HL-60 (cell line): ENCODE measurements around the gene FAM222B.
"Not testable (repeated sequence)": the region's sequence is repeated elsewhere in the genome, so short reads cannot be mapped to it uniquely, and the experiment has no call there.

Source experiments
- DNase-seq, 2 experiments: peaks; one replicate each; pipeline ENCODE4 v3.0.0-alpha.2; 2010 to 2020; ENCODE audit warnings: low read depth in 1 of 2, low spot score in 1 of 2
- H3K27ac ChIP-seq: fragments of 250-450 bp; sonication (Bioruptor Pico); replicated peaks from 2 replicates; pipeline ENCODE4 v1.5.1; 2020; ENCODE audit warnings: mild to moderate bottlenecking, moderate library complexity
- H3K27me3 ChIP-seq: fragments of 250-450 bp; sonication (Bioruptor Pico); 2 replicates; pipeline ENCODE4 v1.5.1; 2021; ENCODE audit warnings: mild to moderate bottlenecking, moderate library complexity; ENCODE audit not compliant: insufficient read depth, poor library complexity, severe bottlenecking
- H3K4me3 ChIP-seq: replicated peaks from 2 replicates; pipeline ENCODE4 v1.5.1; 2011; ENCODE audit warnings: mild to moderate bottlenecking, control low read depth, low read length; ENCODE audit not compliant: insufficient read depth
- CTCF ChIP-seq: IDR thresholded peaks from one replicate; pipeline ENCODE4 v1.5.1; 2011; ENCODE audit warnings: low read length, control low read depth, inconsistent platforms; ENCODE audit not compliant: insufficient read depth
- GABPA ChIP-seq: IDR thresholded peaks from 2 replicates; pipeline ENCODE4 v1.6.1; 2012; ENCODE audit warnings: low read depth
- POLR2AphosphoS5 ChIP-seq: IDR thresholded peaks from 2 replicates; pipeline ENCODE4 v1.6.1; 2012; ENCODE audit warnings: low read depth
- REST ChIP-seq: IDR thresholded peaks from 2 replicates; pipeline ENCODE4 v1.6.1; 2012; ENCODE audit warnings: low read depth; ENCODE audit not compliant: insufficient replicate concordance
- SPI1 ChIP-seq: IDR thresholded peaks from 2 replicates; pipeline ENCODE4 v1.6.1; 2012; ENCODE audit warnings: low read depth, mild to moderate bottlenecking, borderline replicate concordance

The FAM222B gene

GRCh38 chr17:28722417-28723158, 120.0 kb downstream of the FAM222B start:
- Histone ChIP-seq H3K4me3 (peak overlapping the region; percentile 76), H3K27ac (peak overlapping the region; percentile 96), H3K27me3 (peaks cover 2% of the 10 kb centered on the region)
- no peak for TF ChIP-seq CTCF
- TF ChIP-seq POLR2AphosphoS5 = no peak
- no peak for TF ChIP-seq GABPA
- TF ChIP-seq SPI1 = no peak
- TF ChIP-seq REST = no peak
- DNase-seq = no peak

GRCh38 chr17:28720997-28721329, 121.6 kb downstream of the FAM222B start:
- Histone ChIP-seq H3K4me3 (peak overlapping the region; percentile 76), H3K27ac (peak overlapping the region; percentile 96)
- not testable (repeated sequence) for DNase-seq, H3K27me3 ChIP-seq

GRCh38 chr17:28720247-28720996, 122.2 kb downstream of the FAM222B start:
- H3K27me3 ChIP-seq = peaks cover 7% of the 10 kb centered on the region
- peak; percentile 38 to 55 for DNase-seq
- TF ChIP-seq GABPA (no peak), REST (peak; percentile 11)
- H3K4me3 ChIP-seq = peak overlapping the region; percentile 76
- peak overlapping the region; percentile 96 for H3K27ac ChIP-seq

- DNase-seq = no peak
- Histone ChIP-seq H3K27ac (peak overlapping the region; percentile 96), H3K4me3 (peak overlapping the region; percentile 76), H3K27me3 (peaks cover 7% of the 10 kb centered on the region)
- TF ChIP-seq GABPA = no peak
Observed at GRCh38 chr17:28719021-28719433, 123.6 kb downstream of the FAM222B start.

- H3K27ac ChIP-seq = no peak overlapping the region
Observed at GRCh38 chr17:28718333-28719020, 124.1 kb downstream of the FAM222B start.

More at GRCh38 chr17:28718333-28719020, 124.1 kb downstream of the FAM222B start:
- DNase-seq = no peak
- Histone ChIP-seq H3K4me3 (no peak overlapping the region), H3K27me3 (peaks cover 7% of the 10 kb centered on the region)
- TF ChIP-seq CTCF (no peak), REST (no peak), POLR2AphosphoS5 (no peak), SPI1 (no peak), GABPA (no peak)
